ENCODE results near the gene SND1.

SND1 gene

DNA sequence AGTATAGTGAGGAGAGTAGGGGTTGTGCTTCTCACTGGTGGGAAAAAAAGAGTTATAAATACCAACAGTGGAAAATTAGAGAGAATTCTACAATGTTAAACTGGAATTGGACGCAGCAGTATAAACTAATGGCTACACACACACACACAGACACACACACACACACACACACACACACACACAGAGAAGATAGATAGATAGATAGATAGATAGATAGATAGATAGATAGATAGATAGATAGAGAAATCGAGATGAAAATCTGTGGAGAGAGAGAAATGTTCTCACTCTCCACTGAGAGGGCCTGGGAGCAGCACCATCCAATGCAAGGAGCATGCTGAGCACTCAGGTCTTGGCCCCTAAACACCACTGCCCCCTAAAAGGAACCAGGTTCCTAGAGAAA is 479.1 kb downstream of the SND1 start:
- no peak for TF ChIP-seq CSDC2 (CRISPR knock-in tag; IDR thresholded peaks at IDR 0.05)
- no peak for TF ChIP-seq SNAI2 (CRISPR knock-in tag; IDR thresholded peaks at IDR 0.05)
- TF ChIP-seq ISL1 (CRISPR knock-in tag; IDR thresholded peaks at IDR 0.05), result no peak
- ATAC-seq, result no peak

DNA sequence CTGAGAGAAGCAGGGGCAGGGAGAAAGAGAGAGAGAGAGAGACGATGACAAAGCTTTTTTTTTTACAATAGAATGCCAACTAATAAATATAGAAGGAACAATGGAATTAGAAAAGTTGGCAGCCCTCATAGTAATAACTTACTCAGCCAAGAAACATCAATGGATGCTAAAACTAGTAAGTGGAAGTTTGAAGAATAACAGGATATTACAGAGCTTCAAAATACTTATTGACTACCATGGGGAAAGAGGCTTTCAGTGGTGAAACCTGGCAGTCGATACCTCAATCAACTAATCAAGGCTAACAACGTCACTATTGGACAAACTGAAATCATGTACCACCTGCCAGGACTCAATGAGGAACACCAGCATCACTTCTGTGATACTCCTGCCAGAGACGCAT is 479.7 kb downstream of the SND1 start:
- no peak for TF ChIP-seq ISL1 (CRISPR knock-in tag; IDR thresholded peaks at IDR 0.05)
- TF ChIP-seq ZNF8 (CRISPR knock-in tag; IDR thresholded peaks at IDR 0.05), result no peak
- TF ChIP-seq ZFP30 (CRISPR knock-in tag; IDR thresholded peaks at IDR 0.05), result no peak
- TF ChIP-seq ESRRG (CRISPR knock-in tag; IDR thresholded peaks at IDR 0.05), result no peak
- TF ChIP-seq, protein P1, sequence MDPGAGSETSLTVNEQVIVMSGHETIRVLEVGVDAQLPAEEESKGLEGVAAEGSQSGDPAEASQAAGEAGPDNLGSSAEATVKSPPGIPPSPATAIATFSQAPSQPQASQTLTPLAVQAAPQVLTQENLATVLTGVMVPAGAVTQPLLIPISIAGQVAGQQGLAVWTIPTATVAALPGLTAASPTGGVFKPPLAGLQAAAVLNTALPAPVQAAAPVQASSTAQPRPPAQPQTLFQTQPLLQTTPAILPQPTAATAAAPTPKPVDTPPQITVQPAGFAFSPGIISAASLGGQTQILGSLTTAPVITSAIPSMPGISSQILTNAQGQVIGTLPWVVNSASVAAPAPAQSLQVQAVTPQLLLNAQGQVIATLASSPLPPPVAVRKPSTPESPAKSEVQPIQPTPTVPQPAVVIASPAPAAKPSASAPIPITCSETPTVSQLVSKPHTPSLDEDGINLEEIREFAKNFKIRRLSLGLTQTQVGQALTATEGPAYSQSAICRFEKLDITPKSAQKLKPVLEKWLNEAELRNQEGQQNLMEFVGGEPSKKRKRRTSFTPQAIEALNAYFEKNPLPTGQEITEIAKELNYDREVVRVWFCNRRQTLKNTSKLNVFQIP (CRISPR knock-in tag; IDR thresholded peaks at IDR 0.05; ENCODE audit: borderline replicate concordance, low read depth), result no peak
- TF ChIP-seq TOX (CRISPR knock-in tag; IDR thresholded peaks at IDR 0.05; ENCODE audit: borderline replicate concordance), result no peak
- TF ChIP-seq, protein P2, sequence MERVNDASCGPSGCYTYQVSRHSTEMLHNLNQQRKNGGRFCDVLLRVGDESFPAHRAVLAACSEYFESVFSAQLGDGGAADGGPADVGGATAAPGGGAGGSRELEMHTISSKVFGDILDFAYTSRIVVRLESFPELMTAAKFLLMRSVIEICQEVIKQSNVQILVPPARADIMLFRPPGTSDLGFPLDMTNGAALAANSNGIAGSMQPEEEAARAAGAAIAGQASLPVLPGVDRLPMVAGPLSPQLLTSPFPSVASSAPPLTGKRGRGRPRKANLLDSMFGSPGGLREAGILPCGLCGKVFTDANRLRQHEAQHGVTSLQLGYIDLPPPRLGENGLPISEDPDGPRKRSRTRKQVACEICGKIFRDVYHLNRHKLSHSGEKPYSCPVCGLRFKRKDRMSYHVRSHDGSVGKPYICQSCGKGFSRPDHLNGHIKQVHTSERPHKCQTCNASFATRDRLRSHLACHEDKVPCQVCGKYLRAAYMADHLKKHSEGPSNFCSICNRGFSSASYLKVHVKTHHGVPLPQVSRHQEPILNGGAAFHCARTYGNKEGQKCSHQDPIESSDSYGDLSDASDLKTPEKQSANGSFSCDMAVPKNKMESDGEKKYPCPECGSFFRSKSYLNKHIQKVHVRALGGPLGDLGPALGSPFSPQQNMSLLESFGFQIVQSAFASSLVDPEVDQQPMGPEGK (CRISPR knock-in tag; IDR thresholded peaks at IDR 0.05; ENCODE audit: borderline replicate concordance), result no peak
- TF ChIP-seq PPARA (CRISPR knock-in tag; IDR thresholded peaks at IDR 0.05; ENCODE audit: borderline replicate concordance), result no peak
- TF ChIP-seq CSDC2 (CRISPR knock-in tag; IDR thresholded peaks at IDR 0.05), result no peak
- TF ChIP-seq, protein P3, sequence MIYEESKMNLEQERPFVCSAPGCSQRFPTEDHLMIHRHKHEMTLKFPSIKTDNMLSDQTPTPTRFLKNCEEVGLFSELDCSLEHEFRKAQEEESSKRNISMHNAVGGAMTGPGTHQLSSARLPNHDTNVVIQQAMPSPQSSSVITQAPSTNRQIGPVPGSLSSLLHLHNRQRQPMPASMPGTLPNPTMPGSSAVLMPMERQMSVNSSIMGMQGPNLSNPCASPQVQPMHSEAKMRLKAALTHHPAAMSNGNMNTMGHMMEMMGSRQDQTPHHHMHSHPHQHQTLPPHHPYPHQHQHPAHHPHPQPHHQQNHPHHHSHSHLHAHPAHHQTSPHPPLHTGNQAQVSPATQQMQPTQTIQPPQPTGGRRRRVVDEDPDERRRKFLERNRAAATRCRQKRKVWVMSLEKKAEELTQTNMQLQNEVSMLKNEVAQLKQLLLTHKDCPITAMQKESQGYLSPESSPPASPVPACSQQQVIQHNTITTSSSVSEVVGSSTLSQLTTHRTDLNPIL (CRISPR knock-in tag; IDR thresholded peaks at IDR 0.05; ENCODE audit: low read depth), result no peak
- no peak for TF ChIP-seq ZNF70 (CRISPR knock-in tag; IDR thresholded peaks at IDR 0.05)
- TF ChIP-seq OSR1 (CRISPR knock-in tag; IDR thresholded peaks at IDR 0.05), result no peak
- TF ChIP-seq ZC3H10 (CRISPR knock-in tag; IDR thresholded peaks at IDR 0.05), result no peak
- TF ChIP-seq ZNF565 (CRISPR knock-in tag; conservative IDR thresholded peaks at IDR 0.05; ENCODE audit: low read depth), result no peak
- TF ChIP-seq BACH2 (CRISPR knock-in tag; IDR thresholded peaks at IDR 0.05; ENCODE audit: borderline replicate concordance), result no peak
- no peak for TF ChIP-seq TCF4 (CRISPR knock-in tag; IDR thresholded peaks at IDR 0.05; ENCODE audit: borderline replicate concordance)
- no peak for TF ChIP-seq GLIS3 (CRISPR knock-in tag; IDR thresholded peaks at IDR 0.05)
- TF ChIP-seq SNAI2 (CRISPR knock-in tag; IDR thresholded peaks at IDR 0.05), result no peak
- no peak for TF ChIP-seq ARNTL (CRISPR knock-in tag; IDR thresholded peaks at IDR 0.05; ENCODE audit: borderline replicate concordance, low read depth)
- TF ChIP-seq ZFP3 (CRISPR knock-in tag; IDR thresholded peaks at IDR 0.05), result no peak
- no peak for ATAC-seq

DNA sequence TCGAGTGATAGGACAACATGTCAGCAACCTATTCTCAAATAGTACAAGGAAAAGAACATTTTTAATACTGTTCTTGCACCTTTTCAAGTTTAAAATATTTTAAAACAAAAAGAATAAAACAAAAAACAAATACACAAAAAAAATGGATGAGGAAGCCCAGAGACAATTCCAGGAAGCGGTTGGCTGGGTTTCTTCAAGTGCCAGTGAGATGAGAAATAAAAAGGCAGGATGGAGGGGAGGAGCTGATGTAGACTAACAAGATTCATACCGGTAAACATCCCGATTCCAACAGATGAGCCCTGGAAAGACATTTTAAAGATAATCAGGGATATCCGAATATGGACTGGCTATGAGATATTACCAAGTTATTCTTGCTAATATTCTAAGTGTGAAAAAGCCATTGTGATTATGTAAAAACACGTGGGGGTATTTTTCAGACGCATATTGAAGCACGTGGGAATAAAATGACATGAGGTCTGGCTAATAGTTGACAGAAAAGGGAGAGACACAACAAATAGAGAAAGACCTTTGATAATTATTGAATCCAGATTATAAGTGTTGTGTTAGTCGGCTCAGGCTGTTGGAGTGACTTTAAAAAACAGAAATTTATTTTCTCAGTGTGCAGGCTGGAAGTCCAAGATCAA is 480.6 kb downstream of the SND1 start:
- no peak for ATAC-seq
- TF ChIP-seq TCF4 (CRISPR knock-in tag; IDR thresholded peaks at IDR 0.05; ENCODE audit: borderline replicate concordance), result no peak
- TF ChIP-seq, protein P3 (CRISPR knock-in tag; IDR thresholded peaks at IDR 0.05; ENCODE audit: low read depth), result no peak
- TF ChIP-seq RARB (CRISPR knock-in tag; IDR thresholded peaks at IDR 0.05), result no peak
- no peak for TF ChIP-seq ARNTL (CRISPR knock-in tag; IDR thresholded peaks at IDR 0.05; ENCODE audit: borderline replicate concordance, low read depth)
- no peak for TF ChIP-seq ISL1 (CRISPR knock-in tag; IDR thresholded peaks at IDR 0.05)
- no peak for TF ChIP-seq TOX (CRISPR knock-in tag; IDR thresholded peaks at IDR 0.05; ENCODE audit: borderline replicate concordance)

DNA sequence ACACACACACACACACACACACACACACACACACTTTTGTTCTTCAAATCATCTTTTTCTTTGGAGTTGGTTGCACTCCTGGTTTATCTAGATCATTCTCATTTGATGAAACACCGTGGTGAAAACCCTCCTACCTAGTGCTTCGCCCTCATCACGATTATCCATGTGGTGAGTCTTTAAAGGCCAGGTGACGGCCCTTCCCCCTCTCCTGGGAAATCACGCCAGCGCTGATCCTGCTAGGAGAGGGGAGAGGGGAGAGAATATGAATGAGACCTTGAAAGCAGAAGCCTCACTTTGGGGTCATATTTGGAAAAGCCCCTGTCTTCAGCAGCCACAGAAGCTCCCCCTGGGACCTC is 483.1 kb downstream of the SND1 start:
- no peak for ATAC-seq
- TF ChIP-seq BACH2 (CRISPR knock-in tag; IDR thresholded peaks at IDR 0.05; ENCODE audit: borderline replicate concordance) (no peak), ARNTL (CRISPR knock-in tag; IDR thresholded peaks at IDR 0.05; ENCODE audit: borderline replicate concordance, low read depth) (no peak), ZNF70 (CRISPR knock-in tag; IDR thresholded peaks at IDR 0.05) (no peak), TOX (CRISPR knock-in tag; IDR thresholded peaks at IDR 0.05; ENCODE audit: borderline replicate concordance) (no peak), SNAI2 (CRISPR knock-in tag; IDR thresholded peaks at IDR 0.05) (no peak), ZC3H10 (CRISPR knock-in tag; IDR thresholded peaks at IDR 0.05) (no peak), CSDC2 (CRISPR knock-in tag; IDR thresholded peaks at IDR 0.05) (no peak), ZFP3 (CRISPR knock-in tag; IDR thresholded peaks at IDR 0.05) (no peak), ESRRG (CRISPR knock-in tag; IDR thresholded peaks at IDR 0.05) (no peak), RARB (CRISPR knock-in tag; IDR thresholded peaks at IDR 0.05) (no peak), ISL1 (CRISPR knock-in tag; IDR thresholded peaks at IDR 0.05) (no peak), ZNF8 (CRISPR knock-in tag; IDR thresholded peaks at IDR 0.05) (no peak), ZNF565 (CRISPR knock-in tag; conservative IDR thresholded peaks at IDR 0.05; ENCODE audit: low read depth) (no peak)
- TF ChIP-seq, protein P3 (CRISPR knock-in tag; IDR thresholded peaks at IDR 0.05; ENCODE audit: low read depth), result no peak
- TF ChIP-seq, protein P2 (CRISPR knock-in tag; IDR thresholded peaks at IDR 0.05; ENCODE audit: borderline replicate concordance), result no peak
- TF ChIP-seq, protein P1 (CRISPR knock-in tag; IDR thresholded peaks at IDR 0.05; ENCODE audit: borderline replicate concordance, low read depth), result no peak
